HG03521 (cell line): ENCODE results near the gene MIPEP.

ENCODE experiments used
- ATAC-seq: cut with Tn5 transposase; IDR thresholded peaks from one replicate; pipeline ENCODE4 v1.9.1; 2021; ENCODE audit warnings: mild to moderate bottlenecking, moderate library complexity; ENCODE audit not compliant: unreplicated experiment

The MIPEP gene

GRCh38 chr13:23722726-23723453, 166.3 kb downstream of the MIPEP start:
- no peak for ATAC-seq

GRCh38 chr13:23718996-23719395, 170.2 kb downstream of the MIPEP start:
- no peak for ATAC-seq

- ATAC-seq: no peak
These were observed 172.8 kb downstream of the MIPEP start for GRCh38 chr13:23716401-23716800.

DNA sequence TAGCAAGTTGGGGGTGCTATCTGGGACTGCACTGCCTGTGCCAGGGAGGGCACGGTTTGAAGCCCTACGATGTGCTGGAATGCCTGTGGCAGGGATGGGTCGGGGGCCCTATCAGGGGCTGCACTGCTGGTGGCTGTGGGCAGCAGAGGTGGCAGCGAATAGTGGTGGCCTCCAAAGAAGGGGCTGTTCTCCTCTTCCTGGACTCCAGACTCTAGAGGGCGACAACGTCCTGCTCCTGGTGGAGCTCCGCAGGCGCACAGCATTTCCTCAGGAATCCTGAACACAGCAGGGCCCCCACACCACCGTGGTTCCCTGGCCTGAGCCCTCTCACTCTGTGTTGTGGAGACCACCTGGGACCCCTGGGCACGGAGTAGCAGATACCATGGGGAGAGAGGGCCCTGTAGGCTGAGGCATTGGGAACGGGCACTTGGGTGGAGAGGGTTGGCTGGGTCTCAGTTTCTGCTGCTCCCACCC, 173.4 kb downstream of the MIPEP start:
- no peak for ATAC-seq

GRCh38 chr13:23715092-23715761, 174.0 kb downstream of the MIPEP start:
- ATAC-seq: no peak

- no peak for ATAC-seq
These were observed 174.5 kb downstream of the MIPEP start for GRCh38 chr13:23714672-23715071.

GRCh38 chr13:23711355-23711754, 177.8 kb downstream of the MIPEP start:
- no peak for ATAC-seq

DNA sequence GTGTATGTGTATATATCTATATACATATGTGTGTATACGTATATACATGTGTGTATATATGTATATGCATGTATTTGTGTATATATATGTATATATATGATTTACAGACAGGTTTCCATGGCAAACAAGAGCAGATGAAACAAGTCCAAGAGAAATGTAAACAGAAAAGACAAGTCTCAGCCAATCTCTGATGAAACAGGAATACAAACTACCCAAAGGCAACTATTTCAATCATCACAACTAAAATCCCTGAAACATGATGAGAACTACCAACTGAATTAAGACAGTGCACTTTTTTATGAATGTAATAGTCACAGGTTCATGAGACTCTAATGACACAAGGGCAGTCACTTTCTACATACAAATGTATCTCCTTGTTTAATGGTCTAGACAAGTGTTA, 178.8 kb downstream of the MIPEP start:
- no peak for ATAC-seq

- ATAC-seq: no peak
These were observed 179.7 kb downstream of the MIPEP start for GRCh38 chr13:23709536-23709935.

GRCh38 chr13:23707674-23708073, 181.5 kb downstream of the MIPEP start:
- no peak for ATAC-seq

DNA sequence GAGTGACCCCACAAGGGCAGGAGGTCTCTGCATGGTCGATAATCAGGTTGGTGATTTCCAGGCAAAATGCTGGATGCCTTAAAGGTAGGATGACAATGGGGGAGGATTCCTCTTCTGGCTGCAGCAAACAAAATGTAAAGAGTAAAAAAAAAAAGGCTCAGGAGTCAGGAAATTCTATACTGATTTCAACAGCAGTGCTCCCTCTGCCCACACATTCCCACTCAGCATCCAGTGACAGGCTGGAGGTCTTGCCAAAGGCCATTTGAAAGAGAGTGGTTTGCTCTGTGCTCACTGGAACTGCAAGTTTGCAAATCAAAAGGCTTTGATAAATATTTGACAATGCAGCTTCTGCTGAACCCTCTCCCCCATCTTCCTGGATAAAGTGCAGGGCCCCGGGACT, 183.6 kb downstream of the MIPEP start:
- ATAC-seq: no peak

- no peak for ATAC-seq
These were observed 185.8 kb downstream of the MIPEP start for GRCh38 chr13:23703246-23703860.

- ATAC-seq: no peak
These were observed 187.6 kb downstream of the MIPEP start for GRCh38 chr13:23701636-23702035.

DNA sequence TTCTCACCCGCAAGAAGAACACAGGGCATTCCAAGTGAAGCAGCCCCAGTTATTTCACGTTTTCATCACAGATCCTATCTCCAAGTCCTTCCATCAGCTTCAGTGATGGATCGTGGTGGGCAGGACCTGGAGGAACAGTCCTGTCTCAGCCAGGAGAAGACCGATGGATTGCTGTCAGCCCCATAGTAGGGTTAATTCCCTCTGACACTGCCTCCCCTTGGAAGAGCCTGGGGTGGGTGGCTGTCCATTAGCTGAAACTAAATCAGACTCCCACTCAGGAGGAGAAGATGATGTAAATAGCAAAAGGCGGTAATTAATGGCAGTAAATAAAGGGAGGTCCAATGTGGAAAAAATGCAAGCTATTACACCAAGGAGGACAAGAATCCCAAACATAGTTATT, 188.0 kb downstream of the MIPEP start:
- ATAC-seq: no peak

DNA sequence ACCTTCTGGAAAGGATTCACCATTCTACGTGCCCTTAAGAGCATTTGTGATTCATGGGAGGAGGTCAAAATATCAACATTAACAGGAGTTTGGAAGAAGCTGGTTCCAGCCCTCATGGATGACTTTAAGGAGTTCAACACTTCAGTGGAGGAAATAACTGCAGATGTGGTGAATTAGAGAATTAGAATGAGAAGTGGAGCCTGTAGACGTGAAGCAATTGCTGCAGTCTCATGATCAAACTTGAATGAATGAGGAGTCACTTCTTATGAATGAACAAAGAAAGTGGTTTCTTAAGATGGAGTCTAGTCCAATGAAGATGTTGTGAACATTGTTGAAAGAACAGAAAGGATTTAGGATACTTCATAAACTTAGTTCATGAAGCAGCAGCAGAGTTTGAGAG, 189.9 kb downstream of the MIPEP start:
- no peak for ATAC-seq

DNA sequence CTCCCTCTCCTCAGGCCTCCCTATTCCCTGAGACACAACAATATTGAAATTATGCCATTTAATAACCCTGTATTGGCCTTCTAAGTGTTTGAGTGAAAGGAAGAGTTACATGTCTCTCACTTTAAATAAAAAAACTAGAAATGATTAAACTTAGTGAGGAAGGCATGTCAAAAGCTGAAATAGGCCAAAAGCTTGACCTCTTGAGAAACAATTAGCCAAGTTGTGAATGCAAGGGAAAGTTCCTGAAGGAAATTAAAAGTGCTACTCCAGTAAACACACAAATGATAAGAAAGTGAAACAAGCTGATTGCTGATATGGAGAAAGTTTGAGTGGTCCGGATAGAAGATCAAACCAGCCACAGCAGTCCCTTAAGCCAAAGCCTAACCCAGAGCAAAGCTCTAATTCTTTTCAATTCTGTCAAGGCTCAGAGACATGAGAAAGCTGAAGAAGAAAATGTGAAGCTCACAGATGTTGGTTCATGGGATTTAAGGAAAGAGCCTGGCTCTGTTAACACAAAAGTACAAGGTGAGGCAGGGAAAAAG, 191.4 kb downstream of the MIPEP start:
- ATAC-seq: no peak

GRCh38 chr13:23696610-23697009, 192.6 kb downstream of the MIPEP start:
- ATAC-seq: no peak

DNA sequence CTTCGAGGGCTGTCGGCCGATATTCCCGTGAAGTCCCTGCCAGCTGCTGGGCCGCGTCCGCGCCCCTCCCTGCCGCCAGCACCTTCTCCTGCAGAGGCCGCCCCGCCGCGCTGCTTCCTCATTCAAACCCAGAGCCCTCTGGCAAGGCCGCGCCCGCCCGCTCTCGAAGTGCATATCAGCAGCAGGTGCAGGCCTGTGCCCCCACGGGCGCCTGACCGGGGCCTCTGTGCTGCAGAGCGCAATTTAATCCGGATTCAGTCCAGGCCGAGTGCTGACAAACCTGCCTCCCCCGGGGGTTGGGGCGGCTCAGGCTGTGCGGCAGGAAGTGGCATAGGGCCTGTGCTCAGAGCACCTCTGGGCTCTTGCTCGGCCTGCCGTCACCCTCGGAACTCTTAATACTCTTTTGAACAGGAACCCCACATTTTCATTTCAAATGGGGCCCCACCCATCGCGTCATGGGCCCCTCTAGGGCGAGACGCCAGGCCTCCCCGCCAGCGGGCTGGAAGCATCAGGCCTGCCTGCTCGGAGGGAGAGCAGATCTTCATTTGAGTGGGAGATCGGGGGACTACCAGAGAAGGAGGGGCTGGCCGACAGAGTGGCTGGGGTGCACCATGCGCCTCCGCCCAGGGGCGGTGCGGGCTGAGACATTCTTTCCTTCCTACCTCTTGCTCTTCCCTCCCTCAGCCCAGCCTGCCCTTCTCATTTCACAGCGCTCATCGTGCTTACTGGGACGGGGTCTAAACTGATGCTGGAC, 193.3 kb downstream of the MIPEP start:
- peak; percentile 79 for ATAC-seq

- ATAC-seq: no peak
These were observed 194.0 kb downstream of the MIPEP start for GRCh38 chr13:23695196-23695595.

DNA sequence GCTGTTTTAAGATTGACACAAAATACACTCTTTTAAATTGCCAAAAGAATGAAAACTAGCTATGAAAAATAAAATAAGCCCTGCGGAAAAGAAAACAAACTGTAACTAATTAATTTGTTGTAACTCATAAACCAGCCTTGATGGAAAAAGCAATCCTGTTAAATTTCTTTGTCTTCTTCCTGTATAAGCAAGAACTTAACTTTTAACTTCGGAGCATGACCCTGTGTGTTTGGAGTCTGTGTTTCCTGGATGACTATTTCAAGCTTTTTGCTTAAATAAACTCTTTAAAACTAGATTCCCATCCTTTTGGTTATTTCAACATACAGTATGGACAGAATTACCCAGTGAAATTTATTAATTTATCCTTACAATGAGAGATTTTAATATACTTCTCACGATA, 196.4 kb downstream of the MIPEP start:
- no peak for ATAC-seq

GRCh38 chr13:23690668-23691067, 198.5 kb downstream of the MIPEP start:
- no peak for ATAC-seq
